WTC11 (cell line): Measurements from ENCODE around the gene LAMA5. TPM values are rescaled to one million over a fixed set of nuclear protein-coding genes. Genes with fewer than 3 reads are reported as not detected.

ENCODE experiments used
- ATAC-seq: fragments of 200-7000 bp; cut with Tn5 transposase; 2 replicates; pipeline ENCODE4 v1.10.0; 2021; ENCODE audit warnings: mild to moderate bottlenecking, moderate library complexity
- CTCF ChIA-PET: fragments of 300-600 bp; sonication (Branson Sonifier 250); formaldehyde crosslinking; loops from one replicate; lab custom pipeline; 2021; ENCODE audit warnings: antibody characterized with exemption; lab: Charles Lee
- POLR2A ChIA-PET: fragments of 350-600 bp; sonication (Branson Sonifier 250); formaldehyde crosslinking; loops from one replicate; lab custom pipeline; 2021; ENCODE audit warnings: antibody characterized with exemption; lab: Charles Lee
- DNase-seq: peaks from one replicate; pipeline ENCODE4 v3.0.0; 2021; ENCODE audit warnings: low spot score
- H3K27ac Mint-ChIP-seq: 2 replicates; pipeline ENCODE4 v1.8.0; 2021; ENCODE audit warnings: mixed read lengths
- H3K27me3 Mint-ChIP-seq: 2 replicates; pipeline ENCODE4 v1.8.0; 2021; ENCODE audit warnings: low read depth, mild to moderate bottlenecking, moderate library complexity, mixed read lengths
- H3K36me3 Mint-ChIP-seq: 2 replicates; pipeline ENCODE4 v1.8.0; 2021; ENCODE audit warnings: mixed read lengths
- H3K4me1 Mint-ChIP-seq: 2 replicates; pipeline ENCODE4 v1.8.0; 2022; ENCODE audit warnings: mixed read lengths
- H3K4me3 Mint-ChIP-seq: 2 replicates; pipeline ENCODE4 v1.8.0; 2021; ENCODE audit warnings: mild to moderate bottlenecking, moderate library complexity, mixed read lengths
- H3K9me3 Mint-ChIP-seq: 2 replicates; pipeline ENCODE4 v1.8.0; 2021; ENCODE audit warnings: mixed read lengths
- CREB1 ChIP-seq: sonication (generic); formaldehyde crosslinking; IDR thresholded peaks from 2 replicates; pipeline ENCODE4 v1.8.0; 2023; ENCODE audit warnings: mild to moderate bottlenecking, missing genetic modification reagents
- FOXJ3 ChIP-seq: sonication (generic); formaldehyde crosslinking; IDR thresholded peaks from 2 replicates; pipeline ENCODE4 v1.9.0; 2021; ENCODE audit warnings: missing genetic modification reagents, mild to moderate bottlenecking, borderline replicate concordance
- FOXP1 ChIP-seq: sonication (generic); formaldehyde crosslinking; IDR thresholded peaks from 2 replicates; pipeline ENCODE4 v1.8.0; 2022; ENCODE audit warnings: missing genetic modification reagents, mild to moderate bottlenecking, moderate library complexity, borderline replicate concordance
- GTF2I ChIP-seq: fragments of 250-450 bp; sonication (Bioruptor Pico); conservative IDR thresholded peaks from 2 replicates; pipeline ENCODE4 v1.4.0; 2021; ENCODE audit warnings: mild to moderate bottlenecking
- NFATC4 ChIP-seq: fragments of 250-450 bp; sonication (Bioruptor Pico); IDR thresholded peaks from 2 replicates; pipeline ENCODE4 v1.9.0; 2021; ENCODE audit warnings: mild to moderate bottlenecking
- NR2C2 ChIP-seq: sonication (generic); formaldehyde crosslinking; IDR thresholded peaks from 2 replicates; pipeline ENCODE4 v1.8.0; 2022; ENCODE audit warnings: mild to moderate bottlenecking, missing genetic modification reagents
- SMAD3 ChIP-seq: sonication (generic); formaldehyde crosslinking; IDR thresholded peaks from 2 replicates; pipeline ENCODE4 v1.8.0; 2022; ENCODE audit warnings: missing genetic modification reagents, mild to moderate bottlenecking, borderline replicate concordance
- SP1 ChIP-seq: sonication (generic); formaldehyde crosslinking; conservative IDR thresholded peaks from 2 replicates; pipeline ENCODE4 v1.8.1; 2022; ENCODE audit warnings: missing genetic modification reagents
- TCF7 ChIP-seq: sonication (generic); formaldehyde crosslinking; IDR thresholded peaks from 2 replicates; pipeline ENCODE4 v1.8.0; 2022; ENCODE audit warnings: mild to moderate bottlenecking, low read depth, missing genetic modification reagents, moderate library complexity
- ZBTB21 ChIP-seq: sonication (generic); formaldehyde crosslinking; IDR thresholded peaks from 2 replicates; pipeline ENCODE4 v1.8.1; 2023; ENCODE audit warnings: mild to moderate bottlenecking, missing genetic modification reagents, borderline replicate concordance
- ZNF121 ChIP-seq: sonication (generic); formaldehyde crosslinking; IDR thresholded peaks from 2 replicates; pipeline ENCODE4 v1.8.0; 2023; ENCODE audit warnings: missing genetic modification reagents
- ZNF396 ChIP-seq: fragments of 250-450 bp; sonication (Bioruptor Pico); IDR thresholded peaks from 2 replicates; pipeline ENCODE4 v1.8.0; 2021; ENCODE audit warnings: mild to moderate bottlenecking, moderate library complexity, borderline replicate concordance
- total RNA-seq: library from RNA; stranded (reverse); gene quantifications from 3 replicates; pipeline ENCODE4 v1.2.3, GENCODE V29; 2021
- TF ChIP-seq, protein P1 (sequence below): sonication (generic); formaldehyde crosslinking; conservative IDR thresholded peaks from 2 replicates; pipeline ENCODE4 v1.8.1; 2023; ENCODE audit warnings: mild to moderate bottlenecking, low read depth, missing genetic modification reagents, moderate library complexity
- TF ChIP-seq, protein P2 (sequence below): sonication (generic); formaldehyde crosslinking; IDR thresholded peaks from 2 replicates; pipeline ENCODE4 v1.8.0; 2022; ENCODE audit warnings: mild to moderate bottlenecking, missing genetic modification reagents
- TF ChIP-seq, protein P3 (sequence below): fragments of 200-600 bp; IDR thresholded peaks from 2 replicates; pipeline ENCODE4 v1.8.0; 2022; ENCODE audit warnings: antibody characterized with exemption
- TF ChIP-seq, protein P4 (sequence below): sonication (generic); formaldehyde crosslinking; IDR thresholded peaks from 2 replicates; pipeline ENCODE4 v1.8.1; 2023; ENCODE audit warnings: mild to moderate bottlenecking, missing genetic modification reagents, moderate library complexity
- TF ChIP-seq, protein P5 (sequence below): sonication (generic); formaldehyde crosslinking; IDR thresholded peaks from 2 replicates; pipeline ENCODE4 v1.8.1; 2022; ENCODE audit warnings: low read depth, mild to moderate bottlenecking, moderate library complexity, missing genetic modification reagents, borderline replicate concordance
- TF ChIP-seq, protein P6 (sequence below): sonication (generic); formaldehyde crosslinking; IDR thresholded peaks from 2 replicates; pipeline ENCODE4 v1.8.0; 2023; ENCODE audit warnings: mild to moderate bottlenecking, missing genetic modification reagents
- TF ChIP-seq, protein P7 (sequence below): fragments of 250-450 bp; sonication (Bioruptor Pico); IDR thresholded peaks from 2 replicates; pipeline ENCODE4 v1.9.0; 2021; ENCODE audit warnings: mild to moderate bottlenecking
- TF ChIP-seq, protein P8 (sequence below): sonication (generic); formaldehyde crosslinking; IDR thresholded peaks from 2 replicates; pipeline ENCODE4 v1.8.1; 2022; ENCODE audit warnings: low read depth, missing genetic modification reagents, borderline replicate concordance
- TF ChIP-seq, protein P9 (sequence below): sonication (generic); formaldehyde crosslinking; IDR thresholded peaks from 2 replicates; pipeline ENCODE4 v1.8.1; 2022; ENCODE audit warnings: mild to moderate bottlenecking, moderate library complexity, missing genetic modification reagents

LAMA5 gene
- total RNA-seq, 1 experiment from 2014 or later, result 329 TPM

DNA sequence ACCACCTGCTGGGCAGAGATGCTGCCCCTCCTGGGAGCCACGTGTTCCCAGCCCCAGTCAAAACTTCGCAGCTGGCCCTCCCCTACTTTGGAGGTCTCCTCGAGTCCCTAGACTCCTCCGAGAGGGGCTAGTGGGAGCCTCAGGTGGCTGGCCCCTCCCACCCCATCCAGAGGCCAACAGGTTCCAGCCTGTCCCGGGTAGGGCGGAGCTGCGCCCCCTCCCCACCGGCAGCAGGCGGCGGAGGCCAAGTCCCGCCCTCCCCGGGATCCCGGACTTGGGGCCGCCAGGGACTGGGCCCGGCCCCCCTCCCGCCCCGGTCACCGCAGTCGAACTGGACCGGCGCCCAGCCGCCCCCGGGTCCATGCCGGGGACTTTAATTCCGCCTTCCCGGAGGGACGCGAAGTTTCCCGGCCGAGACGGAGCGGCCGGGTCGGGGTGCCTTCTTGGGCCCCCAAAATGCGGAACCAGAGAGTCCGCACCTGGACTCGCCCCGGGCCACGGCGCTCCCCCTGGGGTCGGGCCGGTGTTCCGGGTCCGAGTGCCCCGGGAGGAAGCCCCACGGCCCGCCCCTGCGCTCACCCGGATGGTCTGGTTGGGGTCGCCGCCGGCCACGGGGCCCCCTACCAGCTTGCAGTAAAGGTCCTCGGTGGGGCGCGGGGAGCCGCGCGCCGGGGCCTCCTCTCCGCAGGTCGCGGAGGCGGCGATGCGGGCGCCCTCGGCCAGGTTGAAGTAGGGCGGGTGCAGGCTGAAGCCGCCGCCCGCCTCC lies 559 bp downstream of the LAMA5 start:
- POLR2A ChIA-PET, result interaction anchor here (0.5 to 4.8 kb wide), 10 partner anchors 9 to 224 kb away, joined by 3 to 29 read pairs (median 4); partner anchors contain the start of genes ADRM1, OSBPL2, PSMA7 and RPS21
- Mint-ChIP-seq H3K4me1 (peaks cover 48% of the 10 kb centered on the region), H3K36me3 (no peaks in the 10 kb centered on the region), H3K9me3 (no peaks in the 10 kb centered on the region), H3K4me3 (peak overlapping the region; percentile 65), H3K27ac (no peak overlapping the region), H3K27me3 (no peaks in the 10 kb centered on the region)
- CTCF ChIA-PET, result interaction anchor here (1.1 to 9.1 kb wide), 5 partner anchors 11 to 37 kb away, joined by 3 to 137 read pairs (median 5); no protein-coding TSS in a partner anchor
- DNase-seq (peak; percentile 87), ATAC-seq (peak; percentile 46)
- TF ChIP-seq, protein P1, sequence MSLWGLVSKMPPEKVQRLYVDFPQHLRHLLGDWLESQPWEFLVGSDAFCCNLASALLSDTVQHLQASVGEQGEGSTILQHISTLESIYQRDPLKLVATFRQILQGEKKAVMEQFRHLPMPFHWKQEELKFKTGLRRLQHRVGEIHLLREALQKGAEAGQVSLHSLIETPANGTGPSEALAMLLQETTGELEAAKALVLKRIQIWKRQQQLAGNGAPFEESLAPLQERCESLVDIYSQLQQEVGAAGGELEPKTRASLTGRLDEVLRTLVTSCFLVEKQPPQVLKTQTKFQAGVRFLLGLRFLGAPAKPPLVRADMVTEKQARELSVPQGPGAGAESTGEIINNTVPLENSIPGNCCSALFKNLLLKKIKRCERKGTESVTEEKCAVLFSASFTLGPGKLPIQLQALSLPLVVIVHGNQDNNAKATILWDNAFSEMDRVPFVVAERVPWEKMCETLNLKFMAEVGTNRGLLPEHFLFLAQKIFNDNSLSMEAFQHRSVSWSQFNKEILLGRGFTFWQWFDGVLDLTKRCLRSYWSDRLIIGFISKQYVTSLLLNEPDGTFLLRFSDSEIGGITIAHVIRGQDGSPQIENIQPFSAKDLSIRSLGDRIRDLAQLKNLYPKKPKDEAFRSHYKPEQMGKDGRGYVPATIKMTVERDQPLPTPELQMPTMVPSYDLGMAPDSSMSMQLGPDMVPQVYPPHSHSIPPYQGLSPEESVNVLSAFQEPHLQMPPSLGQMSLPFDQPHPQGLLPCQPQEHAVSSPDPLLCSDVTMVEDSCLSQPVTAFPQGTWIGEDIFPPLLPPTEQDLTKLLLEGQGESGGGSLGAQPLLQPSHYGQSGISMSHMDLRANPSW (CRISPR knock-in tag), result no peak
- no peak for TF ChIP-seq ZNF396 (CRISPR knock-in tag)
- TF ChIP-seq, protein P2, sequence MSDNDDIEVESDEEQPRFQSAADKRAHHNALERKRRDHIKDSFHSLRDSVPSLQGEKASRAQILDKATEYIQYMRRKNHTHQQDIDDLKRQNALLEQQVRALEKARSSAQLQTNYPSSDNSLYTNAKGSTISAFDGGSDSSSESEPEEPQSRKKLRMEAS (CRISPR knock-in tag), result 0 out of 2 replicates have a peak, but pooled peaks have one; percentile 18
- TF ChIP-seq FOXJ3 (CRISPR knock-in tag), result no peak
- TF ChIP-seq, protein P3, sequence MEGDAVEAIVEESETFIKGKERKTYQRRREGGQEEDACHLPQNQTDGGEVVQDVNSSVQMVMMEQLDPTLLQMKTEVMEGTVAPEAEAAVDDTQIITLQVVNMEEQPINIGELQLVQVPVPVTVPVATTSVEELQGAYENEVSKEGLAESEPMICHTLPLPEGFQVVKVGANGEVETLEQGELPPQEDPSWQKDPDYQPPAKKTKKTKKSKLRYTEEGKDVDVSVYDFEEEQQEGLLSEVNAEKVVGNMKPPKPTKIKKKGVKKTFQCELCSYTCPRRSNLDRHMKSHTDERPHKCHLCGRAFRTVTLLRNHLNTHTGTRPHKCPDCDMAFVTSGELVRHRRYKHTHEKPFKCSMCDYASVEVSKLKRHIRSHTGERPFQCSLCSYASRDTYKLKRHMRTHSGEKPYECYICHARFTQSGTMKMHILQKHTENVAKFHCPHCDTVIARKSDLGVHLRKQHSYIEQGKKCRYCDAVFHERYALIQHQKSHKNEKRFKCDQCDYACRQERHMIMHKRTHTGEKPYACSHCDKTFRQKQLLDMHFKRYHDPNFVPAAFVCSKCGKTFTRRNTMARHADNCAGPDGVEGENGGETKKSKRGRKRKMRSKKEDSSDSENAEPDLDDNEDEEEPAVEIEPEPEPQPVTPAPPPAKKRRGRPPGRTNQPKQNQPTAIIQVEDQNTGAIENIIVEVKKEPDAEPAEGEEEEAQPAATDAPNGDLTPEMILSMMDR, result no peak
- TF ChIP-seq NR2C2 (CRISPR knock-in tag), result no peak
- TF ChIP-seq, protein P4, sequence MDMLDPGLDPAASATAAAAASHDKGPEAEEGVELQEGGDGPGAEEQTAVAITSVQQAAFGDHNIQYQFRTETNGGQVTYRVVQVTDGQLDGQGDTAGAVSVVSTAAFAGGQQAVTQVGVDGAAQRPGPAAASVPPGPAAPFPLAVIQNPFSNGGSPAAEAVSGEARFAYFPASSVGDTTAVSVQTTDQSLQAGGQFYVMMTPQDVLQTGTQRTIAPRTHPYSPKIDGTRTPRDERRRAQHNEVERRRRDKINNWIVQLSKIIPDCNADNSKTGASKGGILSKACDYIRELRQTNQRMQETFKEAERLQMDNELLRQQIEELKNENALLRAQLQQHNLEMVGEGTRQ (CRISPR knock-in tag), result peak; percentile 29; the same call in 1 of the 2 replicates
- peak; percentile 98 for TF ChIP-seq ZNF121
- TF ChIP-seq, protein P5, sequence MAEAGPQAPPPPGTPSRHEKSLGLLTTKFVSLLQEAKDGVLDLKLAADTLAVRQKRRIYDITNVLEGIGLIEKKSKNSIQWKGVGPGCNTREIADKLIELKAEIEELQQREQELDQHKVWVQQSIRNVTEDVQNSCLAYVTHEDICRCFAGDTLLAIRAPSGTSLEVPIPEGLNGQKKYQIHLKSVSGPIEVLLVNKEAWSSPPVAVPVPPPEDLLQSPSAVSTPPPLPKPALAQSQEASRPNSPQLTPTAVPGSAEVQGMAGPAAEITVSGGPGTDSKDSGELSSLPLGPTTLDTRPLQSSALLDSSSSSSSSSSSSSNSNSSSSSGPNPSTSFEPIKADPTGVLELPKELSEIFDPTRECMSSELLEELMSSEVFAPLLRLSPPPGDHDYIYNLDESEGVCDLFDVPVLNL (CRISPR knock-in tag), result no peak
- TF ChIP-seq NFATC4 (CRISPR knock-in tag), result no peak
- 0 out of 2 replicates have a peak, but pooled peaks have one; percentile 45 for TF ChIP-seq FOXP1 (CRISPR knock-in tag)
- no peak for TF ChIP-seq SP1 (CRISPR knock-in tag)
- no peak for TF ChIP-seq TCF7
- no peak for TF ChIP-seq ZBTB21 (CRISPR knock-in tag)
- TF ChIP-seq, protein P6, sequence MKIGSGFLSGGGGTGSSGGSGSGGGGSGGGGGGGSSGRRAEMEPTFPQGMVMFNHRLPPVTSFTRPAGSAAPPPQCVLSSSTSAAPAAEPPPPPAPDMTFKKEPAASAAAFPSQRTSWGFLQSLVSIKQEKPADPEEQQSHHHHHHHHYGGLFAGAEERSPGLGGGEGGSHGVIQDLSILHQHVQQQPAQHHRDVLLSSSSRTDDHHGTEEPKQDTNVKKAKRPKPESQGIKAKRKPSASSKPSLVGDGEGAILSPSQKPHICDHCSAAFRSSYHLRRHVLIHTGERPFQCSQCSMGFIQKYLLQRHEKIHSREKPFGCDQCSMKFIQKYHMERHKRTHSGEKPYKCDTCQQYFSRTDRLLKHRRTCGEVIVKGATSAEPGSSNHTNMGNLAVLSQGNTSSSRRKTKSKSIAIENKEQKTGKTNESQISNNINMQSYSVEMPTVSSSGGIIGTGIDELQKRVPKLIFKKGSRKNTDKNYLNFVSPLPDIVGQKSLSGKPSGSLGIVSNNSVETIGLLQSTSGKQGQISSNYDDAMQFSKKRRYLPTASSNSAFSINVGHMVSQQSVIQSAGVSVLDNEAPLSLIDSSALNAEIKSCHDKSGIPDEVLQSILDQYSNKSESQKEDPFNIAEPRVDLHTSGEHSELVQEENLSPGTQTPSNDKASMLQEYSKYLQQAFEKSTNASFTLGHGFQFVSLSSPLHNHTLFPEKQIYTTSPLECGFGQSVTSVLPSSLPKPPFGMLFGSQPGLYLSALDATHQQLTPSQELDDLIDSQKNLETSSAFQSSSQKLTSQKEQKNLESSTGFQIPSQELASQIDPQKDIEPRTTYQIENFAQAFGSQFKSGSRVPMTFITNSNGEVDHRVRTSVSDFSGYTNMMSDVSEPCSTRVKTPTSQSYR (CRISPR knock-in tag), result no peak
- no peak for TF ChIP-seq GTF2I
- TF ChIP-seq, protein P7, sequence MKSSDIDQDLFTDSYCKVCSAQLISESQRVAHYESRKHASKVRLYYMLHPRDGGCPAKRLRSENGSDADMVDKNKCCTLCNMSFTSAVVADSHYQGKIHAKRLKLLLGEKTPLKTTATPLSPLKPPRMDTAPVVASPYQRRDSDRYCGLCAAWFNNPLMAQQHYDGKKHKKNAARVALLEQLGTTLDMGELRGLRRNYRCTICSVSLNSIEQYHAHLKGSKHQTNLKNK, result no peak
- TF ChIP-seq, protein P8, sequence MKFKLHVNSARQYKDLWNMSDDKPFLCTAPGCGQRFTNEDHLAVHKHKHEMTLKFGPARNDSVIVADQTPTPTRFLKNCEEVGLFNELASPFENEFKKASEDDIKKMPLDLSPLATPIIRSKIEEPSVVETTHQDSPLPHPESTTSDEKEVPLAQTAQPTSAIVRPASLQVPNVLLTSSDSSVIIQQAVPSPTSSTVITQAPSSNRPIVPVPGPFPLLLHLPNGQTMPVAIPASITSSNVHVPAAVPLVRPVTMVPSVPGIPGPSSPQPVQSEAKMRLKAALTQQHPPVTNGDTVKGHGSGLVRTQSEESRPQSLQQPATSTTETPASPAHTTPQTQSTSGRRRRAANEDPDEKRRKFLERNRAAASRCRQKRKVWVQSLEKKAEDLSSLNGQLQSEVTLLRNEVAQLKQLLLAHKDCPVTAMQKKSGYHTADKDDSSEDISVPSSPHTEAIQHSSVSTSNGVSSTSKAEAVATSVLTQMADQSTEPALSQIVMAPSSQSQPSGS, result no peak
- TF ChIP-seq, protein P9, sequence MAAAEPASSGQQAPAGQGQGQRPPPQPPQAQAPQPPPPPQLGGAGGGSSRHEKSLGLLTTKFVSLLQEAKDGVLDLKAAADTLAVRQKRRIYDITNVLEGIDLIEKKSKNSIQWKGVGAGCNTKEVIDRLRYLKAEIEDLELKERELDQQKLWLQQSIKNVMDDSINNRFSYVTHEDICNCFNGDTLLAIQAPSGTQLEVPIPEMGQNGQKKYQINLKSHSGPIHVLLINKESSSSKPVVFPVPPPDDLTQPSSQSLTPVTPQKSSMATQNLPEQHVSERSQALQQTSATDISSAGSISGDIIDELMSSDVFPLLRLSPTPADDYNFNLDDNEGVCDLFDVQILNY (CRISPR knock-in tag), result peak; percentile 16; the same call in 1 of the 2 replicates
- TF ChIP-seq CREB1 (CRISPR knock-in tag), result no peak
- TF ChIP-seq SMAD3 (CRISPR knock-in tag), result no peak
